ENCODE results near the gene RORB. TPM values are rescaled to one million over a fixed set of nuclear protein-coding genes. Genes with fewer than 3 reads are reported as not detected.

The RORB gene
- total RNA-seq, 4 donors from 2014 or later = 0.45 to 10.0 (median 0.81) TPM

DNA sequence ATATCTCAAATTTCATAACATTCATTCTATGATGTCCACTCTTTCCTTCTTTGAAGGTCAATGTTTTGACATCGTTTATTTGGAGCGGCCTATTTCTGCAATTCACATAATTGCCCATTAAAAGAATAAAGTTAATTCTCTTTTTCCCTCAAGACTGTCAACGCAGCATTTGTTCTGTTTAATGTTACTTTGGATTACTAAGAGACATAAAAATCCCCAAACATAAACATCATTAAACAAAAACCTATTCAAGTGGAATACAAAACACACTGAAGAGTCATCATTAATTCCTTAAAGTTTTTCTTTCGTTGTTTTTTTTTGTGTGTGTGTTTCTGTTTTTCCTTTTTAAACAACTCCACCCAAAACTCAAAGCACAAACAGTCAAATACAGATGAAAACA lies 239.5 kb downstream of the RORB start:
- Histone ChIP-seq H3K4me3 (no peak overlapping the region), H3K9me3 (no peaks in the 10 kb centered on the region), H3K36me3 (no peaks in the 10 kb centered on the region), H3K4me1 (no peaks in the 10 kb centered on the region), H3K27me3 (peaks cover 8% of the 10 kb centered on the region), H3K27ac (no peak overlapping the region)
- TF ChIP-seq EP300 (IDR thresholded peaks at IDR 0.05) = no peak
- no peak for TF ChIP-seq POLR2AphosphoS5 (IDR thresholded peaks at IDR 0.05)
- TF ChIP-seq POLR2A (IDR thresholded peaks at IDR 0.05) = no peak
- no peak for TF ChIP-seq CTCF (IDR thresholded peaks at IDR 0.05)
- 65 to 73% methylated on average over 3 to 4 of the region's 4 CpGs for WGBS, 2 donors (ENCODE audit: low coverage in 1 of 2)
- ATAC-seq = no peak

DNA sequence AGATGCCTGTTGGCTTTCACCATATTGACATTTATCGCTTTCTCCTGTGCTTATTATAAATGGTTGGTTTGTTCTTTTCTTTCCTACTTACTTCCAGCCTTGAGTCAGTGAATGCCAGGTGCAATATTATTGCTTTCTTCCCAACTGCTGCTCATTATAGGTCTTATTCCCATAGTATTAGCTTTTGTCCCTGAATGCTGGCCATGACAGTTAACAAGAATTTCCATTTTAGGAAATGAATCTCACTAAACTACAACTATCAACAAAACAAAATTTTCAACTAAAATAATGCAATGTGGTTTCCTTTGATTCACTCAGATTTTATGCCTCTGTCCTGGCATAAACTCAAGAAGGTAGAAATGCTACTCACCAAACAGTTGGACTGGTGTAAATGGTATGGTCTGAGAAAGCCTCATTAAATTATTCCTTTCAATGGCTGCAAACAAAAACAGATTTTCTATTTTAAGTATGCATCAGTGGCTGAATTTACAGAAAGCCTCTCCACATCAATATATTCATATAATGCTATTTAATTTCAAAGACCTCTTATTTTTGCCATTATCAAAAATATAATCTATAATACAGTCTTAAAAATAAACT lies 245.2 kb downstream of the RORB start:
- Histone ChIP-seq H3K27ac (no peak overlapping the region), H3K4me1 (no peaks in the 10 kb centered on the region), H3K27me3 (peaks cover 15% of the 10 kb centered on the region), H3K36me3 (no peaks in the 10 kb centered on the region), H3K4me3 (no peak overlapping the region), H3K9me3 (no peaks in the 10 kb centered on the region)
- no peak for TF ChIP-seq POLR2A (IDR thresholded peaks at IDR 0.05)
- no peak for TF ChIP-seq POLR2AphosphoS5 (IDR thresholded peaks at IDR 0.05)
- TF ChIP-seq EP300 (IDR thresholded peaks at IDR 0.05) = no peak
- TF ChIP-seq CTCF (IDR thresholded peaks at IDR 0.05) = no peak
- 86 to 96% methylated on average over 1 of the region's 1 CpG for WGBS, 2 donors (ENCODE audit: low coverage in 1 of 2)
- ATAC-seq = no peak

Measured in gastroesophageal sphincter (tissue), 4 donors.